HEK293 (cell line): Measurements from ENCODE around the gene CNDP2.

ENCODE experiments used
- KLF9 ChIP-seq: fragments of 450-650 bp; formaldehyde crosslinking; IDR thresholded peaks from 2 replicates; pipeline ENCODE4 v1.5.1; 2016; ENCODE audit warnings: missing biosample characterization, missing genetic modification characterization, low read depth
- SCRT2 ChIP-seq: fragments of 450-650 bp; formaldehyde crosslinking; IDR thresholded peaks from 2 replicates; pipeline ENCODE4 v1.5.1; 2016; ENCODE audit warnings: missing biosample characterization, missing genetic modification characterization
- TCF7L2 ChIP-seq: IDR thresholded peaks from 2 replicates; pipeline ENCODE4 v1.6.1; 2011; ENCODE audit warnings: low read depth, mild to moderate bottlenecking, inconsistent platforms, low read length, moderate library complexity, borderline replicate concordance
- YY1 ChIP-seq: fragments of 450-650 bp; formaldehyde crosslinking; IDR thresholded peaks from 2 replicates; pipeline ENCODE4 v1.5.1; 2018; ENCODE audit warnings: missing biosample characterization, missing genetic modification characterization
- ZBTB7A ChIP-seq: fragments of 450-650 bp; formaldehyde crosslinking; IDR thresholded peaks from 2 replicates; pipeline ENCODE4 v1.5.1; 2016; ENCODE audit warnings: low read depth, missing biosample characterization, missing genetic modification characterization
- ZNF354C ChIP-seq: fragments of 450-650 bp; formaldehyde crosslinking; IDR thresholded peaks from 2 replicates; pipeline ENCODE4 v1.5.1; 2016; ENCODE audit warnings: missing biosample characterization, missing genetic modification characterization, low read depth, borderline replicate concordance
- ZNF558 ChIP-seq: fragments of 450-650 bp; formaldehyde crosslinking; IDR thresholded peaks from 2 replicates; pipeline ENCODE4 v1.5.1; 2016; ENCODE audit warnings: missing biosample characterization, missing genetic modification characterization
- ZNF791 ChIP-seq: fragments of 450-650 bp; formaldehyde crosslinking; IDR thresholded peaks from 2 replicates; pipeline ENCODE4 v1.5.1; 2016; ENCODE audit warnings: missing biosample characterization, missing genetic modification characterization
- ZSCAN30 ChIP-seq: fragments of 450-650 bp; IDR thresholded peaks from 2 replicates; pipeline ENCODE4 v1.5.1; 2018; ENCODE audit warnings: missing biosample characterization, mild to moderate bottlenecking, missing genetic modification characterization, moderate library complexity
- TF ChIP-seq, protein P1 (sequence below): fragments of 450-650 bp; formaldehyde crosslinking; IDR thresholded peaks from 2 replicates; pipeline ENCODE4 v1.5.1; 2016; ENCODE audit warnings: missing biosample characterization, missing genetic modification characterization
- TF ChIP-seq, protein P2 (sequence below): fragments of 450-650 bp; formaldehyde crosslinking; IDR thresholded peaks from 2 replicates; pipeline ENCODE4 v1.5.1; 2016; ENCODE audit warnings: missing biosample characterization, missing genetic modification characterization
- TF ChIP-seq, protein P3 (sequence below): fragments of 450-650 bp; formaldehyde crosslinking; IDR thresholded peaks from 2 replicates; pipeline ENCODE4 v1.5.1; 2016; ENCODE audit warnings: missing biosample characterization, missing genetic modification characterization
- TF ChIP-seq, protein P4 (sequence below): sonication (generic); formaldehyde crosslinking; IDR thresholded peaks from 2 replicates; pipeline ENCODE4 v1.8.1; 2022; ENCODE audit warnings: mild to moderate bottlenecking, moderate library complexity, missing genetic modification reagents

DNA sequence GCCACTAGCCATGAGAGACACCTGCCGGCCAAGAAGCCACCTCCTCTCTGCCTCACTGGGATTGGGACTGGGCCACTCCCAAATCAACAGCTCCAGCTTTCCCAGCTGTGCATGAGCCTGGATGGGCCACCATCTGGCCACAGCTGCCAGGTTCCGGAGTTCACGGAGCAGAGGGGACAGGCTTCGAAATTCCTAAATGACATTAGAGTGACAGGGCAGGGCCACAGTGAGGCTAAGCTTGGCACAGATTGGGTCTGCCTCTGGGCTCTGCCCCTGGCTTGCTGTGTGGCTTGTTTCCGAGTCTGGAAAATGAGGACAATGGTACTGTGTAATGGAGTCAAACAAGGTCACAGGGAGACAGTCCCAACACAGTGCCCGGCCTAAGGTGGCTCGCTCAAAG, 45.5 kb upstream of the CNDP2 start:
- TF ChIP-seq ZSCAN30 (no peak), TCF7L2 (no peak), YY1 (no peak), ZBTB7A (tag by site-specific recombination) (no peak), ZNF791 (tag by site-specific recombination) (no peak), KLF9 (no peak), ZNF354C (tag by site-specific recombination) (no peak), ZNF558 (tag by site-specific recombination) (no peak), SCRT2 (tag by site-specific recombination) (no peak)
- TF ChIP-seq, protein P1, sequence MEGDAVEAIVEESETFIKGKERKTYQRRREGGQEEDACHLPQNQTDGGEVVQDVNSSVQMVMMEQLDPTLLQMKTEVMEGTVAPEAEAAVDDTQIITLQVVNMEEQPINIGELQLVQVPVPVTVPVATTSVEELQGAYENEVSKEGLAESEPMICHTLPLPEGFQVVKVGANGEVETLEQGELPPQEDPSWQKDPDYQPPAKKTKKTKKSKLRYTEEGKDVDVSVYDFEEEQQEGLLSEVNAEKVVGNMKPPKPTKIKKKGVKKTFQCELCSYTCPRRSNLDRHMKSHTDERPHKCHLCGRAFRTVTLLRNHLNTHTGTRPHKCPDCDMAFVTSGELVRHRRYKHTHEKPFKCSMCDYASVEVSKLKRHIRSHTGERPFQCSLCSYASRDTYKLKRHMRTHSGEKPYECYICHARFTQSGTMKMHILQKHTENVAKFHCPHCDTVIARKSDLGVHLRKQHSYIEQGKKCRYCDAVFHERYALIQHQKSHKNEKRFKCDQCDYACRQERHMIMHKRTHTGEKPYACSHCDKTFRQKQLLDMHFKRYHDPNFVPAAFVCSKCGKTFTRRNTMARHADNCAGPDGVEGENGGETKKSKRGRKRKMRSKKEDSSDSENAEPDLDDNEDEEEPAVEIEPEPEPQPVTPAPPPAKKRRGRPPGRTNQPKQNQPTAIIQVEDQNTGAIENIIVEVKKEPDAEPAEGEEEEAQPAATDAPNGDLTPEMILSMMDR, result no peak
- TF ChIP-seq, protein P2, sequence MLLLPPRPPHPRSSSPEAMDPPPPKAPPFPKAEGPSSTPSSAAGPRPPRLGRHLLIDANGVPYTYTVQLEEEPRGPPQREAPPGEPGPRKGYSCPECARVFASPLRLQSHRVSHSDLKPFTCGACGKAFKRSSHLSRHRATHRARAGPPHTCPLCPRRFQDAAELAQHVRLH (tag by site-specific recombination), result no peak
- TF ChIP-seq, protein P3, sequence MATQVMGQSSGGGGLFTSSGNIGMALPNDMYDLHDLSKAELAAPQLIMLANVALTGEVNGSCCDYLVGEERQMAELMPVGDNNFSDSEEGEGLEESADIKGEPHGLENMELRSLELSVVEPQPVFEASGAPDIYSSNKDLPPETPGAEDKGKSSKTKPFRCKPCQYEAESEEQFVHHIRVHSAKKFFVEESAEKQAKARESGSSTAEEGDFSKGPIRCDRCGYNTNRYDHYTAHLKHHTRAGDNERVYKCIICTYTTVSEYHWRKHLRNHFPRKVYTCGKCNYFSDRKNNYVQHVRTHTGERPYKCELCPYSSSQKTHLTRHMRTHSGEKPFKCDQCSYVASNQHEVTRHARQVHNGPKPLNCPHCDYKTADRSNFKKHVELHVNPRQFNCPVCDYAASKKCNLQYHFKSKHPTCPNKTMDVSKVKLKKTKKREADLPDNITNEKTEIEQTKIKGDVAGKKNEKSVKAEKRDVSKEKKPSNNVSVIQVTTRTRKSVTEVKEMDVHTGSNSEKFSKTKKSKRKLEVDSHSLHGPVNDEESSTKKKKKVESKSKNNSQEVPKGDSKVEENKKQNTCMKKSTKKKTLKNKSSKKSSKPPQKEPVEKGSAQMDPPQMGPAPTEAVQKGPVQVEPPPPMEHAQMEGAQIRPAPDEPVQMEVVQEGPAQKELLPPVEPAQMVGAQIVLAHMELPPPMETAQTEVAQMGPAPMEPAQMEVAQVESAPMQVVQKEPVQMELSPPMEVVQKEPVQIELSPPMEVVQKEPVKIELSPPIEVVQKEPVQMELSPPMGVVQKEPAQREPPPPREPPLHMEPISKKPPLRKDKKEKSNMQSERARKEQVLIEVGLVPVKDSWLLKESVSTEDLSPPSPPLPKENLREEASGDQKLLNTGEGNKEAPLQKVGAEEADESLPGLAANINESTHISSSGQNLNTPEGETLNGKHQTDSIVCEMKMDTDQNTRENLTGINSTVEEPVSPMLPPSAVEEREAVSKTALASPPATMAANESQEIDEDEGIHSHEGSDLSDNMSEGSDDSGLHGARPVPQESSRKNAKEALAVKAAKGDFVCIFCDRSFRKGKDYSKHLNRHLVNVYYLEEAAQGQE (tag by site-specific recombination), result no peak
- TF ChIP-seq, protein P4, sequence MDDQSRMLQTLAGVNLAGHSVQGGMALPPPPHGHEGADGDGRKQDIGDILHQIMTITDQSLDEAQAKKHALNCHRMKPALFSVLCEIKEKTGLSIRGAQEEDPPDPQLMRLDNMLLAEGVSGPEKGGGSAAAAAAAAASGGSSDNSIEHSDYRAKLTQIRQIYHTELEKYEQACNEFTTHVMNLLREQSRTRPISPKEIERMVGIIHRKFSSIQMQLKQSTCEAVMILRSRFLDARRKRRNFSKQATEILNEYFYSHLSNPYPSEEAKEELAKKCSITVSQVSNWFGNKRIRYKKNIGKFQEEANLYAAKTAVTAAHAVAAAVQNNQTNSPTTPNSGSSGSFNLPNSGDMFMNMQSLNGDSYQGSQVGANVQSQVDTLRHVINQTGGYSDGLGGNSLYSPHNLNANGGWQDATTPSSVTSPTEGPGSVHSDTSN, result no peak
